Mammary epithelial cell (primary cell): ENCODE results near the gene TRIM66.

Experiments
- EZH2 ChIP-seq: IDR thresholded peaks from 2 replicates; pipeline ENCODE4 v1.6.1; 2012; ENCODE audit warnings: low read length, inconsistent platforms, borderline replicate concordance
- TF ChIP-seq, protein P1 (sequence below), 2 donors: IDR thresholded peaks in 1 of 2; conservative IDR thresholded peaks in 1 of 2; 2 replicates each; pipeline ENCODE4 v1.5.1; 2011 to 2012; ENCODE audit warnings: inconsistent platforms in 2 of 2, low read length in 2 of 2, mild to moderate bottlenecking in 2 of 2, control low read depth in 1 of 2, low read depth in 1 of 2; ENCODE audit not compliant: insufficient read depth in 1 of 2; ENCODE audit errors: extremely low read depth in 1 of 2

DNA sequence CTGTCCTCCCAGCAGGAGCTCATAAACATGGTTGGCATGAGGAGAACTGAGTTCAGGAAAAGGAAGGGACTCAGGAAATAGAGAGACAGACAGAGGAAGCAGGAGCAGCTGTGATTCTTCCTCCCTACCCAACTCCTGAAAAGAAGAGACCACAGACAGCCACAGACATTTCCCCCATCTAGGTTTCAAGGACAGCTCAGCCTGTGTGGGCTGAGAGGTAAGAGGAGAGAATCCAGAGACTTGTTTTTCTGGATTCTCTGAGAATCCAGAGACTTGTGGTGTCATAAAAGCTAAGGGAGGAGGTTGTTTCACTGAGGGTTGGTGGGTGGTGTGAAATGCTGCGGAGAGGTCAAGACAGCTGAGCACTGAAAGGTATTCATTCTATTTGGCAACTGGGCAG is 69.4 kb downstream of the TRIM66 start:
- TF ChIP-seq, protein P1, sequence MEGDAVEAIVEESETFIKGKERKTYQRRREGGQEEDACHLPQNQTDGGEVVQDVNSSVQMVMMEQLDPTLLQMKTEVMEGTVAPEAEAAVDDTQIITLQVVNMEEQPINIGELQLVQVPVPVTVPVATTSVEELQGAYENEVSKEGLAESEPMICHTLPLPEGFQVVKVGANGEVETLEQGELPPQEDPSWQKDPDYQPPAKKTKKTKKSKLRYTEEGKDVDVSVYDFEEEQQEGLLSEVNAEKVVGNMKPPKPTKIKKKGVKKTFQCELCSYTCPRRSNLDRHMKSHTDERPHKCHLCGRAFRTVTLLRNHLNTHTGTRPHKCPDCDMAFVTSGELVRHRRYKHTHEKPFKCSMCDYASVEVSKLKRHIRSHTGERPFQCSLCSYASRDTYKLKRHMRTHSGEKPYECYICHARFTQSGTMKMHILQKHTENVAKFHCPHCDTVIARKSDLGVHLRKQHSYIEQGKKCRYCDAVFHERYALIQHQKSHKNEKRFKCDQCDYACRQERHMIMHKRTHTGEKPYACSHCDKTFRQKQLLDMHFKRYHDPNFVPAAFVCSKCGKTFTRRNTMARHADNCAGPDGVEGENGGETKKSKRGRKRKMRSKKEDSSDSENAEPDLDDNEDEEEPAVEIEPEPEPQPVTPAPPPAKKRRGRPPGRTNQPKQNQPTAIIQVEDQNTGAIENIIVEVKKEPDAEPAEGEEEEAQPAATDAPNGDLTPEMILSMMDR (conservative IDR thresholded peaks at IDR 0.05 in 1 of 2, IDR thresholded peaks at IDR 0.05 in 1 of 2; ENCODE audit: extremely low read depth in 1 of 2, insufficient read depth in 1 of 2, low read depth in 1 of 2, low read length in 2 of 2), result no peak
- no peak for TF ChIP-seq EZH2
